Measurements from ENCODE around the gene AIF1. TPM values are rescaled to one million over a fixed set of nuclear protein-coding genes. Genes with fewer than 3 reads are reported as not detected.

The AIF1 gene
- total and polyA plus RNA-seq, 2 experiments from 2014 or later, result 13.3 to 33.7 TPM

DNA sequence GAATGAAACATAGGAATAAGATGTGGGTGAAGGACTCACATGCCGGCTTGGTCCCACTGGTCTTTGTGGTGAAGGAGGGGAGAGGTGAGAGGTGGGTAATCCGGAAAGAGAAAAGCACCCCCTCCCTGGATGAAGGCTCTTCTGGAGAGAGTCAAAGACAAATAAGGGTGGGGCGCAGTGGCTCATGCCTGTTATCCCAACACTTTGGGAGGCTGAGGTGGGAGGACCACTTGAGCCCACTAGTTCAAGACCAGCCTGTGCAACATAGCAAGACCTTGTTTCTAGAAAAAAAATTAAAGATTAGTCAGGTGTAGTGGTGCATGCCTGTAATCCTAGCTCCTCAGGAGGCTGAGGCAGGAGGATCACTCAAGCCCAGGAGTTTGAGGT, 35.9 kb upstream of the AIF1 start (continued):
- TF ChIP-seq, protein P1, sequence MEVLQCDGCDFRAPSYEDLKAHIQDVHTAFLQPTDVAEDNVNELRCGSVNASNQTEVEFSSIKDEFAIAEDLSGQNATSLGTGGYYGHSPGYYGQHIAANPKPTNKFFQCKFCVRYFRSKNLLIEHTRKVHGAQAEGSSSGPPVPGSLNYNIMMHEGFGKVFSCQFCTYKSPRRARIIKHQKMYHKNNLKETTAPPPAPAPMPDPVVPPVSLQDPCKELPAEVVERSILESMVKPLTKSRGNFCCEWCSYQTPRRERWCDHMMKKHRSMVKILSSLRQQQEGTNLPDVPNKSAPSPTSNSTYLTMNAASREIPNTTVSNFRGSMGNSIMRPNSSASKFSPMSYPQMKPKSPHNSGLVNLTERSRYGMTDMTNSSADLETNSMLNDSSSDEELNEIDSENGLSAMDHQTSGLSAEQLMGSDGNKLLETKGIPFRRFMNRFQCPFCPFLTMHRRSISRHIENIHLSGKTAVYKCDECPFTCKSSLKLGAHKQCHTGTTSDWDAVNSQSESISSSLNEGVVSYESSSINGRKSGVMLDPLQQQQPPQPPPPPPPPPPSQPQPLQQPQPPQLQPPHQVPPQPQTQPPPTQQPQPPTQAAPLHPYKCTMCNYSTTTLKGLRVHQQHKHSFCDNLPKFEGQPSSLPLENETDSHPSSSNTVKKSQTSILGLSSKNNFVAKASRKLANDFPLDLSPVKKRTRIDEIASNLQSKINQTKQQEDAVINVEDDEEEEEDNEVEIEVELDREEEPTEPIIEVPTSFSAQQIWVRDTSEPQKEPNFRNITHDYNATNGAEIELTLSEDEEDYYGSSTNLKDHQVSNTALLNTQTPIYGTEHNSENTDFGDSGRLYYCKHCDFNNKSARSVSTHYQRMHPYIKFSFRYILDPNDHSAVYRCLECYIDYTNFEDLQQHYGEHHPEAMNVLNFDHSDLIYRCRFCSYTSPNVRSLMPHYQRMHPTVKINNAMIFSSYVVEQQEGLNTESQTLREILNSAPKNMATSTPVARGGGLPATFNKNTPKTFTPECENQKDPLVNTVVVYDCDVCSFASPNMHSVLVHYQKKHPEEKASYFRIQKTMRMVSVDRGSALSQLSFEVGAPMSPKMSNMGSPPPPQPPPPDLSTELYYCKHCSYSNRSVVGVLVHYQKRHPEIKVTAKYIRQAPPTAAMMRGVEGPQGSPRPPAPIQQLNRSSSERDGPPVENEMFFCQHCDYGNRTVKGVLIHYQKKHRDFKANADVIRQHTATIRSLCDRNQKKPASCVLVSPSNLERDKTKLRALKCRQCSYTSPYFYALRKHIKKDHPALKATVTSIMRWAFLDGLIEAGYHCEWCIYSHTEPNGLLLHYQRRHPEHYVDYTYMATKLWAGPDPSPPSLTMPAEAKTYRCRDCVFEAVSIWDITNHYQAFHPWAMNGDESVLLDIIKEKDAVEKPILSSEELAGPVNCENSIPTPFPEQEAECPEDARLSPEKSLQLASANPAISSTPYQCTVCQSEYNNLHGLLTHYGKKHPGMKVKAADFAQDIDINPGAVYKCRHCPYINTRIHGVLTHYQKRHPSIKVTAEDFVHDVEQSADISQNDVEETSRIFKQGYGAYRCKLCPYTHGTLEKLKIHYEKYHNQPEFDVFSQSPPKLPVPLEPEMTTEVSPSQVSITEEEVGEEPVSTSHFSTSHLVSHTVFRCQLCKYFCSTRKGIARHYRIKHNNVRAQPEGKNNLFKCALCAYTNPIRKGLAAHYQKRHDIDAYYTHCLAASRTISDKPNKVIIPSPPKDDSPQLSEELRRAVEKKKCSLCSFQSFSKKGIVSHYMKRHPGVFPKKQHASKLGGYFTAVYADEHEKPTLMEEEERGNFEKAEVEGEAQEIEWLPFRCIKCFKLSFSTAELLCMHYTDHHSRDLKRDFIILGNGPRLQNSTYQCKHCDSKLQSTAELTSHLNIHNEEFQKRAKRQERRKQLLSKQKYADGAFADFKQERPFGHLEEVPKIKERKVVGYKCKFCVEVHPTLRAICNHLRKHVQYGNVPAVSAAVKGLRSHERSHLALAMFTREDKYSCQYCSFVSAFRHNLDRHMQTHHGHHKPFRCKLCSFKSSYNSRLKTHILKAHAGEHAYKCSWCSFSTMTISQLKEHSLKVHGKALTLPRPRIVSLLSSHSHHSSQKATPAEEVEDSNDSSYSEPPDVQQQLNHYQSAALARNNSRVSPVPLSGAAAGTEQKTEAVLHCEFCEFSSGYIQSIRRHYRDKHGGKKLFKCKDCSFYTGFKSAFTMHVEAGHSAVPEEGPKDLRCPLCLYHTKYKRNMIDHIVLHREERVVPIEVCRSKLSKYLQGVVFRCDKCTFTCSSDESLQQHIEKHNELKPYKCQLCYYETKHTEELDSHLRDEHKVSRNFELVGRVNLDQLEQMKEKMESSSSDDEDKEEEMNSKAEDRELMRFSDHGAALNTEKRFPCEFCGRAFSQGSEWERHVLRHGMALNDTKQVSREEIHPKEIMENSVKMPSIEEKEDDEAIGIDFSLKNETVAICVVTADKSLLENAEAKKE (CRISPR knock-in tag; IDR thresholded peaks at IDR 0.05), result no peak
- TF ChIP-seq ZNF331 (CRISPR knock-in tag; IDR thresholded peaks at IDR 0.05; ENCODE audit: low read depth) (no peak), JUNB (IDR thresholded peaks at IDR 0.05; ENCODE audit: unreplicated experiment) (no peak), NANOG (IDR thresholded peaks at IDR 0.05; ENCODE audit: borderline replicate concordance) (no peak), EZH2 (IDR thresholded peaks at IDR 0.05; ENCODE audit: low read depth, unreplicated experiment) (no peak), ZNF114 (CRISPR knock-in tag; IDR thresholded peaks at IDR 0.05) (no peak), EZH2phosphoT487 (IDR thresholded peaks at IDR 0.05; ENCODE audit: unreplicated experiment) (no peak), STAT1 (IDR thresholded peaks at IDR 0.05; ENCODE audit: unreplicated experiment) (no peak)
- TF ChIP-seq, protein P2, sequence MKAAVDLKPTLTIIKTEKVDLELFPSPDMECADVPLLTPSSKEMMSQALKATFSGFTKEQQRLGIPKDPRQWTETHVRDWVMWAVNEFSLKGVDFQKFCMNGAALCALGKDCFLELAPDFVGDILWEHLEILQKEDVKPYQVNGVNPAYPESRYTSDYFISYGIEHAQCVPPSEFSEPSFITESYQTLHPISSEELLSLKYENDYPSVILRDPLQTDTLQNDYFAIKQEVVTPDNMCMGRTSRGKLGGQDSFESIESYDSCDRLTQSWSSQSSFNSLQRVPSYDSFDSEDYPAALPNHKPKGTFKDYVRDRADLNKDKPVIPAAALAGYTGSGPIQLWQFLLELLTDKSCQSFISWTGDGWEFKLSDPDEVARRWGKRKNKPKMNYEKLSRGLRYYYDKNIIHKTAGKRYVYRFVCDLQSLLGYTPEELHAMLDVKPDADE (IDR thresholded peaks at IDR 0.05), result no peak
- TF ChIP-seq, protein P3, sequence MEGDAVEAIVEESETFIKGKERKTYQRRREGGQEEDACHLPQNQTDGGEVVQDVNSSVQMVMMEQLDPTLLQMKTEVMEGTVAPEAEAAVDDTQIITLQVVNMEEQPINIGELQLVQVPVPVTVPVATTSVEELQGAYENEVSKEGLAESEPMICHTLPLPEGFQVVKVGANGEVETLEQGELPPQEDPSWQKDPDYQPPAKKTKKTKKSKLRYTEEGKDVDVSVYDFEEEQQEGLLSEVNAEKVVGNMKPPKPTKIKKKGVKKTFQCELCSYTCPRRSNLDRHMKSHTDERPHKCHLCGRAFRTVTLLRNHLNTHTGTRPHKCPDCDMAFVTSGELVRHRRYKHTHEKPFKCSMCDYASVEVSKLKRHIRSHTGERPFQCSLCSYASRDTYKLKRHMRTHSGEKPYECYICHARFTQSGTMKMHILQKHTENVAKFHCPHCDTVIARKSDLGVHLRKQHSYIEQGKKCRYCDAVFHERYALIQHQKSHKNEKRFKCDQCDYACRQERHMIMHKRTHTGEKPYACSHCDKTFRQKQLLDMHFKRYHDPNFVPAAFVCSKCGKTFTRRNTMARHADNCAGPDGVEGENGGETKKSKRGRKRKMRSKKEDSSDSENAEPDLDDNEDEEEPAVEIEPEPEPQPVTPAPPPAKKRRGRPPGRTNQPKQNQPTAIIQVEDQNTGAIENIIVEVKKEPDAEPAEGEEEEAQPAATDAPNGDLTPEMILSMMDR (conservative IDR thresholded peaks at IDR 0.05; ENCODE audit: low read depth in 2 of 2), result no peak
